SK-N-SH (cell line): ENCODE results near the gene CLDN16. TPM values are rescaled to one million over a fixed set of nuclear protein-coding genes. Genes with fewer than 3 reads are reported as not detected.

ENCODE experiments used
- CTCF ChIA-PET: fragments of 300-600, 350-600 bp; formaldehyde crosslinking; extraction: SDS; loops from one replicate; lab custom pipeline; 2021; lab: Yijun Ruan, JAX
- POLR2A ChIA-PET: fragments of 350-600 bp; sonication (Branson Sonifier 250); formaldehyde crosslinking; extraction: SDS; loops from one replicate; lab custom pipeline; 2020; ENCODE audit warnings: antibody characterized with exemption, inconsistent platforms; lab: Yijun Ruan, JAX
- DNase-seq: peaks from one replicate; pipeline ENCODE4 v3.0.0; 2012
- H2AFZ ChIP-seq: fragments of 200-600 bp; sonication (generic); 2 replicates; pipeline ENCODE4 v1.8.1; 2016; ENCODE audit warnings: antibody characterized with exemption, mild to moderate bottlenecking, low read depth
- H3F3A ChIP-seq: fragments of 200-600 bp; sonication (generic); replicated peaks from 2 replicates; pipeline ENCODE3; 2016; ENCODE audit warnings: antibody characterized with exemption, mild to moderate bottlenecking; ENCODE audit not compliant: insufficient read depth
- H3K27ac ChIP-seq, 2 experiments: fragments of 200-500 bp in 1 of 2; fragments of 200-600 bp in 1 of 2; sonication (Bioruptor generic) in 1 of 2; sonication (generic), shearing (Covaris generic) in 1 of 2; 2 replicates each; pipeline versions ENCODE4 v1.5.1 to v1.6.1; 2014 to 2016; ENCODE audit warnings: low read depth in 2 of 2, inconsistent platforms in 1 of 2, low read length in 1 of 2, mild to moderate bottlenecking in 1 of 2, mixed read lengths in 1 of 2
- H3K27me3 ChIP-seq: fragments of 200-600 bp; sonication (generic), shearing (Covaris generic); 2 replicates; pipeline ENCODE4 v1.6.1; 2016; ENCODE audit warnings: mixed run types; ENCODE audit not compliant: insufficient read depth
- H3K36me3 ChIP-seq, 2 experiments: fragments of 200-500 bp in 1 of 2; fragments of 200-600 bp in 1 of 2; sonication (Bioruptor generic) in 1 of 2; sonication (generic) in 1 of 2; replicated peaks in 1 of 2; 2 replicates each; pipeline versions ENCODE3 to v1.5.1; 2014 to 2016; ENCODE audit warnings: low read length in 1 of 2, mild to moderate bottlenecking in 1 of 2; ENCODE audit not compliant: insufficient read depth in 2 of 2, control insufficient read depth in 1 of 2
- H3K4me1 ChIP-seq, 2 experiments: fragments of 200-500 bp in 1 of 2; fragments of 200-600 bp in 1 of 2; sonication (Bioruptor generic) in 1 of 2; sonication (generic), shearing (Covaris generic) in 1 of 2; 2 replicates each; pipeline versions ENCODE4 v1.5.1 to v1.6.1; 2014 to 2016; ENCODE audit warnings: low read depth in 1 of 2, low read length in 1 of 2, mixed run types in 1 of 2; ENCODE audit not compliant: insufficient read depth in 2 of 2, control insufficient read depth in 1 of 2
- H3K4me2 ChIP-seq: fragments of 200-600 bp; sonication (generic), shearing (Covaris generic); 2 replicates; pipeline ENCODE4 v1.6.1; 2017; ENCODE audit warnings: mixed run types
- H3K4me3 ChIP-seq, 2 experiments: fragments of 200-500 bp in 1 of 2; fragments of 200-600 bp in 1 of 2; sonication (Bioruptor generic) in 1 of 2; sonication (generic), shearing (Covaris generic) in 1 of 2; 2 replicates each; pipeline versions ENCODE4 v1.5.1 to v1.8.1; 2014 to 2016; ENCODE audit warnings: low read depth in 2 of 2, inconsistent platforms in 1 of 2, low read length in 1 of 2, mild to moderate bottlenecking in 1 of 2, mixed read lengths in 1 of 2, moderate library complexity in 1 of 2
- H3K79me2 ChIP-seq: fragments of 200-600 bp; sonication (generic); 2 replicates; pipeline ENCODE4 v1.8.1; 2017; ENCODE audit warnings: mild to moderate bottlenecking; ENCODE audit not compliant: insufficient read depth
- H3K9ac ChIP-seq: fragments of 200-600 bp; sonication (generic); 2 replicates; pipeline ENCODE4 v1.6.1; 2017; ENCODE audit warnings: mixed run types
- H3K9me2 ChIP-seq: fragments of 200-600 bp; sonication (generic); 2 replicates; pipeline ENCODE4 v1.6.1; 2017; ENCODE audit warnings: mixed run types
- H3K9me3 ChIP-seq: fragments of 200-600 bp; sonication (generic); 2 replicates; pipeline ENCODE4 v1.6.1; 2017; ENCODE audit warnings: mixed run types, mild to moderate bottlenecking, moderate library complexity
- H4K20me1 ChIP-seq: fragments of 200-600 bp; sonication (generic); 2 replicates; pipeline ENCODE4 v1.6.1; 2017; ENCODE audit warnings: mild to moderate bottlenecking, mixed run types; ENCODE audit not compliant: insufficient read depth
- CHD2 ChIP-seq: fragments of 150-350 bp; IDR thresholded peaks from 2 replicates; pipeline ENCODE4 v1.6.1; 2018; ENCODE audit warnings: low read length; ENCODE audit not compliant: partially characterized antibody
- FOSL2 ChIP-seq: IDR thresholded peaks from 2 replicates; pipeline ENCODE4 v1.4.0; 2012; ENCODE audit warnings: low read depth, mild to moderate bottlenecking, moderate library complexity, borderline replicate concordance
- FOXJ3 ChIP-seq: sonication (generic); formaldehyde crosslinking; IDR thresholded peaks from 2 replicates; pipeline ENCODE4 v1.5.1; 2020; ENCODE audit warnings: mild to moderate bottlenecking, missing genetic modification reagents
- FOXM1 ChIP-seq: IDR thresholded peaks from 2 replicates; pipeline ENCODE4 v1.4.0; 2012; ENCODE audit warnings: low read depth, mild to moderate bottlenecking
- GABPA ChIP-seq: IDR thresholded peaks from 2 replicates; pipeline ENCODE4 v1.4.0; 2012; ENCODE audit warnings: low read depth, mild to moderate bottlenecking
- JUND ChIP-seq: IDR thresholded peaks from 2 replicates; pipeline ENCODE4 v1.4.0; 2012
- POLR2AphosphoS5 ChIP-seq: IDR thresholded peaks from 2 replicates; pipeline ENCODE4 v1.6.1; 2012; ENCODE audit warnings: low read depth, low read length
- SIN3A ChIP-seq: IDR thresholded peaks from 2 replicates; pipeline ENCODE4 v1.6.1; 2012; ENCODE audit warnings: low read depth, mild to moderate bottlenecking, low read length, moderate library complexity, borderline replicate concordance
- TAF1 ChIP-seq: IDR thresholded peaks from 2 replicates; pipeline ENCODE4 v1.6.1; 2012; ENCODE audit warnings: low read depth, mild to moderate bottlenecking, low read length, moderate library complexity, borderline replicate concordance
- WGBS: methylation state at CpG from one replicate; pipeline ENCODE4 v1.1.6; 2017; ENCODE audit warnings: low lambda C conversion rate; 5-methylcytosine and 5-hydroxymethylcytosine counted together
- polyA plus RNA-seq, 3 experiments: library from polyadenylated mRNA; depleted of rRNA; stranded (reverse); fragments of >200 nt; gene quantifications; 2 replicates each; pipeline ENCODE4 v1.2.3, GENCODE V29; 2012
- TF ChIP-seq, protein P1 (sequence below): IDR thresholded peaks from 2 replicates; pipeline ENCODE4 v1.6.1; 2012; ENCODE audit warnings: mild to moderate bottlenecking, low read depth, low read length, moderate library complexity

The CLDN16 gene
- polyA plus RNA-seq, 1 of the 3 experiments (the other 2 are of a cell fraction): 0.02 TPM

DNA sequence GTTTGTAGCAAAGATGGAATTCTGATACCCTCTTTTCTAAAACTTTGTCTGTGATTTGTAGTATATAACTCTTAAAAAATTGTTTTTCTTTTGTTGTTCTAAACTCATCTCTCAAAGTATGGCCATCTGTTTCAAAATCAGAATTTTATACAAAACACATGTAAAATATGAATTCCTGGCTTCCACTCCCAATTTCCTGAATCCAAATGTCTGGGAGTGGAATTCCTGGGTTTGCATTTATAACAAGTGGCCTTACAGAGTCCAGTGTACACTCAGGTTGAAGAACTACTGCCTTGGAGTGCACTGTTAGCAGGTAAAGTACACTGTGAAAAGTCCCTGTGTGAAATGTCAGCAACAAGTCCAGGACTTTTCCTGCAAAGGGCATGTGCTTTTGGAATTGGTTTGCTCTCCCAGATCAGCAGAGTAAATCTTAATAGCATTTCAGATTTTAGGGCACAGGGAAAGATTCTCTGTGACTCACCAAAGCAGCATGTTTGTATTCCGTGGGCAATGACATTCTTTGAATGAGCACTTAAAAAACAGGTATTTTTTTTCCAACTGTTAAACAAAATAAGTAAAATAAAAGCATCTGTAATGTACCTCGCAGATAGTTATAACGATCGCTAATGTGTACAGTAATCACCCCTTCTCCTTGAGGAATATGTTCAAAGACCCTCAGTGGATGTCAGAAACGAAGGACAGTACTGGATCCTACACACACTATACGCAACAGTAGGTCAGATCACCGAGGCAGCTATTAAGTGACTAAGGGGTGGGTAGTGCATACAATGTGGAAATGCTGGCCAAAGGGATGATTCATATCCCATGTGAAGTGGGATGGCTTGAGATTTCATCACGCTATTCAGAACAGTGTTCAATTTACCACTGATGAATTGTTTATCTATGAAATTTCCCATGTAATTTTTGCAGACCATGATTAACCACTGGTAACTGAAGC lies 2.0 kb upstream of the CLDN16 start:
- CTCF ChIA-PET: no interaction called here
- no peak for DNase-seq

DNA sequence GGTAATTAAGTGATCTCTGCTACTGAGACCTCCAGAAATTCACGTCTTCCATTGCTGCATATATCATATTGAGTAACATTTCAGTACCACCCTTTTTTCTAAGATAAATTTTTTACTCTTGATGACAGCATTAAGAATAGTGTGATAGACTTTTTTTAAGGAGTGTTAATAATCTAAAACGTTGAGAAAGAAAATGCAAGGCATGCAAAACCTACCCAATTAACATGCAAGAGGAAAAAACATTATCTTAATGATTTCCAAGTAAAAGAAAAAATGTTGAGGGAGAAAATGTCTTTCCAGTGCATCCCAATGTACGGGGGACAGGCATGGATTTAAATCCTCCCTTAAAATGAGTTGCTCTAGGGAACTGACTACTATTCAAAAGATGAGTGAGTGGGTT lies 740 bp downstream of the CLDN16 start:
- Histone ChIP-seq H3K36me3 (no peaks in the 10 kb centered on the region), H4K20me1 (no peaks in the 10 kb centered on the region), H2AFZ (no peak overlapping the region), H3K4me2 (no peak overlapping the region), H3K9me2 (no peaks in the 10 kb centered on the region), H3K27me3 (0 out of 2 replicates have a peak, but pooled peaks cover 5% of the 10 kb centered on the region), H3F3A (peaks cover 6% of the 10 kb centered on the region), H3K4me3 (no peak overlapping the region), H3K9me3 (no peaks in the 10 kb centered on the region), H3K27ac (no peak overlapping the region), H3K4me1 (peaks cover 0 to 4% of the 10 kb centered on the region in 2 experiments; a peak in 1 of 4 replicates), H3K9ac (no peak overlapping the region), H3K79me2 (no peaks in the 10 kb centered on the region)
- DNase-seq: no peak
- TF ChIP-seq TAF1 (no peak), FOXJ3 (CRISPR knock-in tag) (no peak), FOXM1 (no peak), CHD2 (no peak), GABPA (no peak), POLR2AphosphoS5 (no peak)
- TF ChIP-seq, protein P1, sequence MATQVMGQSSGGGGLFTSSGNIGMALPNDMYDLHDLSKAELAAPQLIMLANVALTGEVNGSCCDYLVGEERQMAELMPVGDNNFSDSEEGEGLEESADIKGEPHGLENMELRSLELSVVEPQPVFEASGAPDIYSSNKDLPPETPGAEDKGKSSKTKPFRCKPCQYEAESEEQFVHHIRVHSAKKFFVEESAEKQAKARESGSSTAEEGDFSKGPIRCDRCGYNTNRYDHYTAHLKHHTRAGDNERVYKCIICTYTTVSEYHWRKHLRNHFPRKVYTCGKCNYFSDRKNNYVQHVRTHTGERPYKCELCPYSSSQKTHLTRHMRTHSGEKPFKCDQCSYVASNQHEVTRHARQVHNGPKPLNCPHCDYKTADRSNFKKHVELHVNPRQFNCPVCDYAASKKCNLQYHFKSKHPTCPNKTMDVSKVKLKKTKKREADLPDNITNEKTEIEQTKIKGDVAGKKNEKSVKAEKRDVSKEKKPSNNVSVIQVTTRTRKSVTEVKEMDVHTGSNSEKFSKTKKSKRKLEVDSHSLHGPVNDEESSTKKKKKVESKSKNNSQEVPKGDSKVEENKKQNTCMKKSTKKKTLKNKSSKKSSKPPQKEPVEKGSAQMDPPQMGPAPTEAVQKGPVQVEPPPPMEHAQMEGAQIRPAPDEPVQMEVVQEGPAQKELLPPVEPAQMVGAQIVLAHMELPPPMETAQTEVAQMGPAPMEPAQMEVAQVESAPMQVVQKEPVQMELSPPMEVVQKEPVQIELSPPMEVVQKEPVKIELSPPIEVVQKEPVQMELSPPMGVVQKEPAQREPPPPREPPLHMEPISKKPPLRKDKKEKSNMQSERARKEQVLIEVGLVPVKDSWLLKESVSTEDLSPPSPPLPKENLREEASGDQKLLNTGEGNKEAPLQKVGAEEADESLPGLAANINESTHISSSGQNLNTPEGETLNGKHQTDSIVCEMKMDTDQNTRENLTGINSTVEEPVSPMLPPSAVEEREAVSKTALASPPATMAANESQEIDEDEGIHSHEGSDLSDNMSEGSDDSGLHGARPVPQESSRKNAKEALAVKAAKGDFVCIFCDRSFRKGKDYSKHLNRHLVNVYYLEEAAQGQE: no peak
- ChIA-PET POLR2A (no interaction called here), CTCF (no interaction called here)
- WGBS: 14% methylated on average over 3 of the region's 3 CpGs

More for the DNA sequence above, 2.0 kb upstream of the CLDN16 start:
- Histone ChIP-seq H3K9me2 (no peaks in the 10 kb centered on the region), H3K27ac (peak overlapping the region; percentile 50 to 51; a peak in 3 of 4 replicates), H3K36me3 (no peaks in the 10 kb centered on the region), H2AFZ (0 out of 2 replicates have a peak overlapping the region, but pooled peaks have one; percentile 9)
- POLR2A ChIA-PET: no interaction called here
- 7% methylated on average over 8 of the region's 8 CpGs for WGBS
- TF ChIP-seq SIN3A: no peak
- TF ChIP-seq JUND: 0 out of 2 replicates have a peak, but pooled peaks have one; percentile 7
- peak; percentile 37; the same call in 1 of the 2 replicates for TF ChIP-seq FOSL2
- TF ChIP-seq, all 33 proteins: peak for 2
- no peak overlapping the region for H3K9ac ChIP-seq
- no peaks in the 10 kb centered on the region for H4K20me1 ChIP-seq
- no peaks in the 10 kb centered on the region for H3K79me2 ChIP-seq
- H3K4me1 ChIP-seq: peaks cover 0 to 10% of the 10 kb centered on the region in 2 experiments; a peak in 1 of 4 replicates
- H3K27me3 ChIP-seq: 0 out of 2 replicates have a peak, but pooled peaks cover 5% of the 10 kb centered on the region
- no peaks in the 10 kb centered on the region for H3K9me3 ChIP-seq
- peaks cover 6% of the 10 kb centered on the region for H3F3A ChIP-seq
- peak overlapping the region; percentile 58; the same call in 1 of the 2 replicates for H3K4me2 ChIP-seq
- H3K4me3 ChIP-seq: no peak overlapping the region
